ENCODE results near the gene FGFR3.

Gene FGFR3

DNA sequence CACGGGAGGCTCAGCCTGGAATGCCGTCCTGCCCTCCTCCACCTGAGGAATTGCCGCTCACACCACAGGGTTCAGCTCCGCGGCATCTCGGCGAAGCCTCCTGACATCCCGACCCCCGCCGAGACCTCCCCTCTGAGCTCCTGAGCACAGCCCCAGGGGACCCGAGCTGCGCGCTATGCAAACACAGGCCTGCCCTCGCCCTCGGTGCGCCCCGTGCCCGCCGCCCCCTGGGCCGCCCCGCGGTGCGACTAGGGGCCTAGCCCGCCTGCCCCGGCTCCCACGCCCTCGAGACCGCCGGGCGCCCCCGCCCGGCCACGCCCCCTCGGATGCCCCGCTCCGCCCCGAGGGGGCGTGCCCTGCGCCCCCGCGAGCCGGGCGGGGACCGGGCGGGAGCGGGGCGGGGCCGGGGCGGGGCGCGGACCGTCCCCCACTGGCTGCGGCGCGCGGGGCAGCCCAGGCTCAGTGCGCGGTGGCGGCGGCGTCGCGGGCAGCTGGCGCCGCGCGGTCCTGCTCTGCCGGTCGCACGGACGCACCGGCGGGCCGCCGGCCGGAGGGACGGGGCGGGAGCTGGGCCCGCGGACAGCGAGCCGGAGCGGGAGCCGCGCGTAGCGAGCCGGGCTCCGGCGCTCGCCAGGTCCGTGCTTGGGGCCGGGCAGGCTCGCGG, at the start of gene FGFR3:
Gene FGFR3 (plus strand): TSS at position 462 of the 664 bp plus-strand sequence. CDS start 642 bp downstream, outside the sequence.
- TF ChIP-seq, protein P1, sequence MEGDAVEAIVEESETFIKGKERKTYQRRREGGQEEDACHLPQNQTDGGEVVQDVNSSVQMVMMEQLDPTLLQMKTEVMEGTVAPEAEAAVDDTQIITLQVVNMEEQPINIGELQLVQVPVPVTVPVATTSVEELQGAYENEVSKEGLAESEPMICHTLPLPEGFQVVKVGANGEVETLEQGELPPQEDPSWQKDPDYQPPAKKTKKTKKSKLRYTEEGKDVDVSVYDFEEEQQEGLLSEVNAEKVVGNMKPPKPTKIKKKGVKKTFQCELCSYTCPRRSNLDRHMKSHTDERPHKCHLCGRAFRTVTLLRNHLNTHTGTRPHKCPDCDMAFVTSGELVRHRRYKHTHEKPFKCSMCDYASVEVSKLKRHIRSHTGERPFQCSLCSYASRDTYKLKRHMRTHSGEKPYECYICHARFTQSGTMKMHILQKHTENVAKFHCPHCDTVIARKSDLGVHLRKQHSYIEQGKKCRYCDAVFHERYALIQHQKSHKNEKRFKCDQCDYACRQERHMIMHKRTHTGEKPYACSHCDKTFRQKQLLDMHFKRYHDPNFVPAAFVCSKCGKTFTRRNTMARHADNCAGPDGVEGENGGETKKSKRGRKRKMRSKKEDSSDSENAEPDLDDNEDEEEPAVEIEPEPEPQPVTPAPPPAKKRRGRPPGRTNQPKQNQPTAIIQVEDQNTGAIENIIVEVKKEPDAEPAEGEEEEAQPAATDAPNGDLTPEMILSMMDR (IDR thresholded peaks at IDR 0.05), result no peak

DNA sequence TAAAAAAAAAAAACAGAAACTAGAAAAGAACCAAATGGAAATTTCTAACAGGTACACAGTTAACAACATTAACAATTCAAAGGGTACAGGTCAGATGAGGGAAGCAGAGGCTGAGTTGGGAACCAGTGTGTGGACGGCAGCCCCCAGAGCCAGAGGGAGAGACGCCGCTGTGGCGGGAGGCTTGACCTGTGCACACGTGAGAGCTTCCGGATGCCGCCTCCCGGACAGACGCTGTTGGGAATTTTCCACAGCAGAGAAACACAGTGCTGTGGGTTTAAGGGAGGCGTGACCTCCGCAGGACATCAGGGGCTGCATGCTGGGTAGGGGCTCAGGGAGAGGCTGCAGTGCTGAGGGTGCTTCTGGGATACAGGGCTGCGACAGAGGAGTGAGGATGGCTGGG, 49.5 kb upstream of the FGFR3 start:
- TF ChIP-seq, protein P1 (IDR thresholded peaks at IDR 0.05), result no peak

DNA sequence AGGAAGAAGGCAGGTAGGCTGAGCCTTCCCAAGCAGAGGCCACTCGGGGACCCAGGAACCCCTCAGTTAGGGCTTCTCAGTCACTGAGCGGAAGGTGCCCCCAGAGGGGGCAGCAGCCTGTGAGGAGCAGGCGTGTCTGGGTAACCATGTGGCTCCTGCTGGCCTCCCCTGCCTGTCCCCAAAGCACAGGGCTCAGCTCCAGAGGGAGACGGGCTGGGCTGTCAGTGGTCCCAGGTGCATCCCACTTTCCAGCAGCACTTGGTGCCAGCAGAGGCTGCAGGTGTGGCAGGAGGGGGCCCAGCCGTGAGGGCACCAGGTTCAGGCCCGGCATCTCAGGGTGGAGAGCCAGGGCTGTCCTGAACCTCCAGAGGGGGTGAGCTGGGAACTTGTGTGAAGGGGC, 49.1 kb upstream of the FGFR3 start:
- TF ChIP-seq, protein P1 (IDR thresholded peaks at IDR 0.05), result no peak

DNA sequence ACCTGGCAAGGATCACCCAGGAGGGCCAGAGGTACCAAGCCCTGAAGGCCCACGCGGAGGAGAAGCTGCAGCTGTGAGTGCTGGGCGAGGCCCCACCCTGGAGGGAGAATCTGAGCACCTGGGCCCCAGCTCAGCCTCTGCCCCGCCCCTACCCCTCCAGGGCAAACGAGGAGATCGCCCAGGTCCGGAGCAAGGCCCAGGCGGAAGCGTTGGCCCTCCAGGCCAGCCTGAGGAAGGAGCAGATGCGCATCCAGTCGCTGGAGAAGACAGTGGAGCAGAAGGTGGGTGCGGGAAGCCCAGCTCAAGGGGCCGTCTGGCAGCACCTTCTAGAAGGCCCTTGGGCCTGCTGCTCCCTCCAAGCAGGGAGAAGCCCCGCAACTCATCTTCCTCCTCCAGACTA, 48.5 kb upstream of the FGFR3 start:
- TF ChIP-seq, protein P1 (IDR thresholded peaks at IDR 0.05), result no peak

DNA sequence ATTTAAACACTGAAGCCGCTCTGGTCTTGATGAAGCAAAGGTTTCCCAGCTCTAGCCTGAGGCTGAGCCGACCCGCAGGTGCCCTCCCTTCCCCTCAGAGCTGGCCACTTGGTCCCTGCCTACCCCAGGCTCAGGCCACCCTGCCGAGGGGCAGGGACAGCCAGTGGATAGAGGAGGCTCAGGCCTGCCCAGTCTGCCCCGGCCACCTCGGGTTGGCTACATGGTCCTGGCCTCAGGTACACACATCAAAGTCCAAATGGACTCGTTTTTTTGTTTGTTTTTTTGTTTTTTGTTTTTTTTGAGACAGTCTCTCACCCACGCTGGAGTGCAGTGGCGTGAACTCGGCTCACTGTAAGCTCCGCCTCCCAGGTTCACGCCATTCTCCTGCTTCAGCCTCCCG, 47.9 kb upstream of the FGFR3 start:
- TF ChIP-seq, protein P1 (IDR thresholded peaks at IDR 0.05), result no peak

DNA sequence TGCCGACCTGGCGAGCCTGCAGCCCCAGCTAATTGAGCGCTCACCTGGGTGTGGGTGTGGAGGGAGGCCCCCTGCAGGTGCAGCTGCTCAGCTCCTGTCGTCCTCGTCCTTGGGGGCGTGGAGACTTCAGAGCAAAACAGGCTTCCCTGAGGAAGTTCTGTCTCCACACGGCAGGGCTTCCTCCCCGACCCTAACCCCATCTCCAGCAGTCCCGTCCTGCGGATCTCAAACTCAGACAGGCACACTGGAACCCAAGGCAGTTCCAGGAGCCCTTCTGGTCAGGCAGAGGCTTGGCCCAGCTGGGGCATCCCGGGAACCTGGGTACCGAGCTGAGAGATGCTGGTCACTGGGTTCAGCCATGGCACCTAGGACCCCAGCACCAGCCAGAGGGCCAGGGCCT, 47.4 kb upstream of the FGFR3 start:
- TF ChIP-seq, protein P1 (IDR thresholded peaks at IDR 0.05), result no peak

DNA sequence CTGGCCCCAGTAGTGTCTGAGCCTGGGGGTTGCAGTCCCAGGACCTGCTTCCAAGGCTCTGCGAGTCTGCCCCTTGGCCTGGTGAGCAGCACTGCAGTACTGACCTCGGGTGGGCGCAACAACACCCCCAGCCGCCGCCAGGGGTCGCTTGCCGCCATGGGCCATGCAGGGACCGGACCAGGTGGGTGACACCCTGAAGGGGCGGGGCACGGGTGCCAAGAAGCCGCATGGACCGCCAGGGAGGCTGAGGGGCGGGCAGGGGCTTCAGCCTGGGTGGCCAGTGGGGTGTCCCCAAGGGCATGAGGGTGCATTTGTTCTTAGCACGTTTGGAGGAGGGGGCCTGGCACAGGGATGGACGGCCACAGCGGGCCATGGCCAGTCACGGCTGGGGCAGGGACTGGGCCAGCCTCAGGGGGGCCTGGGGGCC, 46.8 kb upstream of the FGFR3 start:
- TF ChIP-seq, protein P1 (IDR thresholded peaks at IDR 0.05), result peak; percentile 87

All from LNCAP (cell line).